NCI-H187 (cell line): Measurements from ENCODE around the gene SIPA1L3.
A peak's percentile ranks its signal among the peaks of the same experiment; 100 is the strongest.
"Not testable (repeated sequence)": the region's sequence is repeated elsewhere in the genome, so short reads cannot be mapped to it uniquely, and the experiment has no call there.

Experiments
- DNase-seq, 2 experiments: peaks; one replicate each; lab custom pipeline; 2025; lab: John Stamatoyannopoulos, UW

Gene SIPA1L3

GRCh38 chr19:38022791-38023670, 116.0 kb downstream of the SIPA1L3 start:
- DNase-seq = no peak

GRCh38 chr19:38023671-38024541, 116.9 kb downstream of the SIPA1L3 start:
- no peak for DNase-seq

- no peak for DNase-seq
These were observed 118.2 kb downstream of the SIPA1L3 start for GRCh38 chr19:38024992-38025908.

- DNase-seq = no peak
These were observed 118.9 kb downstream of the SIPA1L3 start for GRCh38 chr19:38025909-38026307.

- no peak for DNase-seq
These were observed 122.0 kb downstream of the SIPA1L3 start for GRCh38 chr19:38028913-38029510.

- not testable (repeated sequence) for DNase-seq
These were observed 123.0 kb downstream of the SIPA1L3 start for GRCh38 chr19:38030001-38030400.

GRCh38 chr19:38030686-38031422, 123.8 kb downstream of the SIPA1L3 start:
- DNase-seq = no peak

- no peak for DNase-seq
These were observed 124.4 kb downstream of the SIPA1L3 start for GRCh38 chr19:38031423-38031770.

GRCh38 chr19:38032151-38032550, 125.1 kb downstream of the SIPA1L3 start:
- DNase-seq = no peak

GRCh38 chr19:38032951-38033350, 125.9 kb downstream of the SIPA1L3 start:
- DNase-seq = no peak

- DNase-seq = no peak
These were observed 126.9 kb downstream of the SIPA1L3 start for GRCh38 chr19:38033658-38034491.

GRCh38 chr19:38034492-38034860, 127.5 kb downstream of the SIPA1L3 start:
- DNase-seq = no peak

GRCh38 chr19:38035515-38036495, 128.8 kb downstream of the SIPA1L3 start:
- DNase-seq = no peak

- peak; percentile 22 to 39 for DNase-seq
These were observed 130.0 kb downstream of the SIPA1L3 start for GRCh38 chr19:38036707-38037611.

- DNase-seq = no peak
These were observed 133.0 kb downstream of the SIPA1L3 start for GRCh38 chr19:38039966-38040365.

- no peak for DNase-seq
These were observed 135.1 kb downstream of the SIPA1L3 start for GRCh38 chr19:38042132-38042531.

- no peak for DNase-seq
These were observed 136.7 kb downstream of the SIPA1L3 start for GRCh38 chr19:38043649-38044144.
